Smooth muscle cell (in vitro differentiated cells): ENCODE results near the gene NDUFB2. TPM values are rescaled to one million over a fixed set of nuclear protein-coding genes. Genes with fewer than 3 reads are reported as not detected.
"Not testable (repeated sequence)": the region's sequence is repeated elsewhere in the genome, so short reads cannot be mapped to it uniquely, and the experiment has no call there.

Source experiments
- DNase-seq: peaks from one replicate; lab custom pipeline; 2025; ENCODE audit not compliant: unreplicated experiment; lab: John Stamatoyannopoulos, UW
- H2AFZ ChIP-seq: fragments of 200-600 bp; sonication (generic); 2 replicates; pipeline ENCODE4 v1.6.0; 2016; ENCODE audit warnings: antibody characterized with exemption, low read depth, mild to moderate bottlenecking
- H3F3A ChIP-seq: fragments of 200-600 bp; sonication (generic); 2 replicates; pipeline ENCODE4 v1.6.0; 2017; ENCODE audit warnings: antibody characterized with exemption, low read depth
- H3K27ac ChIP-seq: fragments of 200-600 bp; sonication (generic); 2 replicates; pipeline ENCODE4 v1.5.1; 2016; ENCODE audit warnings: low read depth, mild to moderate bottlenecking
- H3K27me3 ChIP-seq: fragments of 200-600 bp; sonication (generic); 2 replicates; pipeline ENCODE4 v1.6.1; 2016; ENCODE audit warnings: low read depth, mild to moderate bottlenecking
- H3K36me3 ChIP-seq: fragments of 200-600 bp; sonication (generic); 2 replicates; pipeline ENCODE4 v1.5.1; 2016; ENCODE audit warnings: low read depth
- H3K4me1 ChIP-seq: fragments of 200-600 bp; sonication (generic); 2 replicates; pipeline ENCODE4 v1.5.1; 2016; ENCODE audit warnings: low read depth
- H3K4me2 ChIP-seq: fragments of 200-600 bp; sonication (generic); 2 replicates; pipeline ENCODE4 v1.6.0; 2016; ENCODE audit warnings: mild to moderate bottlenecking
- H3K4me3 ChIP-seq: fragments of 200-600 bp; sonication (generic); 2 replicates; pipeline ENCODE4 v1.5.1; 2016; ENCODE audit warnings: mild to moderate bottlenecking
- H3K79me2 ChIP-seq: fragments of 200-600 bp; sonication (generic); 2 replicates; pipeline ENCODE4 v1.6.0; 2016; ENCODE audit warnings: low read depth, mild to moderate bottlenecking
- H3K9ac ChIP-seq: fragments of 200-600 bp; sonication (generic); 2 replicates; pipeline ENCODE4 v1.6.0; 2016; ENCODE audit warnings: low read depth
- H3K9me3 ChIP-seq: fragments of 200-600 bp; sonication (generic); replicated peaks from 2 replicates; pipeline ENCODE4 v1.5.1; 2016; ENCODE audit warnings: low read depth
- H4K20me1 ChIP-seq: fragments of 200-600 bp; sonication (generic); 2 replicates; pipeline ENCODE4 v1.6.0; 2016; ENCODE audit warnings: low read depth
- whole genome bisulfite sequencing: methylation state at CpG from one replicate; pipeline ENCODE4 v1.1.7; 2016; ENCODE audit warnings: low lambda C conversion rate; 5-methylcytosine and 5-hydroxymethylcytosine counted together
- polyA plus RNA-seq: library from polyadenylated mRNA; unstranded; fragments of >200 nt; fragmentation: Nextera tagmentation; extraction: Ambion mirVana; gene quantifications from 2 replicates; pipeline ENCODE4 v1.2.1, GENCODE V29; 2016
- total RNA-seq: library from RNA; depleted of rRNA; stranded (reverse); fragments of >200 nt; gene quantifications from 2 replicates; pipeline ENCODE4 v1.2.3, GENCODE V29; 2014
- TF ChIP-seq, protein P1 (sequence below): fragments of 200-600 bp; sonication (generic); IDR thresholded peaks from 2 replicates; pipeline ENCODE4 v1.5.1; 2017; ENCODE audit warnings: borderline replicate concordance, mild to moderate bottlenecking, antibody characterized with exemption; ENCODE audit not compliant: insufficient read depth, poor library complexity, severe bottlenecking

NDUFB2 gene
- total and polyA plus RNA-seq, 2 experiments from 2014 or later = 376 to 380 TPM

DNA sequence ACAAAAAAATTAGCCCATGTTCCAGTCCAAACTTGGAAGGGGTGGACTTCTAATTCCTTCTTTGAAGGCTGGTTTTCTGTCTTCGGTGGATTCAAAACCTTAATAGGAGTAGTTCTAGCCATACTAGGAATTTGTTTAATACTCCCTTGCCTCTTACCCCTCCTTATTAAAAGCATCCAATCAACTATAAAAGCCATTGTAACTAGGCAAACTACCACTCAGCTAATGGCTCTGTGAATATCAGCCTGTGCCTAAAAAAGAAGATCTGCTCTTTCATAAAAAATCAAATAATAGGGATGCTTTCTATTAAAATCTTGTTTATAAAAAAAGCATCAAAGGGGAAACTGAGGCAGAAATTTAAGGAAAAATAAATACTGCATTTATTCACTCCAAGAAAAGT is 27.9 kb upstream of the NDUFB2 start:
- no peaks in the 10 kb centered on the region for H3K79me2 ChIP-seq
- 88% methylated on average over 1 of the region's 1 CpG for WGBS

DNA sequence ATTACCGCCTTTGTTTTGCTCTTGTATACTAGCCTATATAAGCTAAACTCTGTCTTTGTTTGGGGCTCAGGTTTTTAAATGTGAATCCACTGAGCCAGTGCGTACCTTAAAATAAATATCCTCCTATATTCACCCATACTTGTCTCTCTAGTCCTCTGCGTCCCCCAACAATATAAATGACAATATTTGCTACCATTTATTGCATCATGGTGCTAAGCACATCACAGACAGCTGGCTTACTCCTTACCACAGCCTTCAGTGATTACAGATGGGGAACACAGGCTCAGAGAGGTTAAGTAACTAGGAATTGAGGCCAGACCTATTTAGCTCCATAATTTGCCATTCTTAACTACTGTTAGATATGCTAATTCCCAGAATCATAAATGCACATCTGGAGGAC is 27.2 kb upstream of the NDUFB2 start:
- Histone ChIP-seq H3K27ac (no peak overlapping the region), H3F3A (peaks cover 3% of the 10 kb centered on the region), H4K20me1 (no peaks in the 10 kb centered on the region), H3K27me3 (peaks cover 7% of the 10 kb centered on the region), H3K9me3 (no peaks in the 10 kb centered on the region), H3K9ac (no peak overlapping the region), H3K4me1 (no peaks in the 10 kb centered on the region), H2AFZ (no peak overlapping the region), H3K4me3 (no peak overlapping the region), H3K36me3 (no peaks in the 10 kb centered on the region), H3K79me2 (no peaks in the 10 kb centered on the region), H3K4me2 (no peak overlapping the region)
- WGBS = 94% methylated on average over 3 of the region's 3 CpGs
- DNase-seq = no peak
- TF ChIP-seq, protein P1, sequence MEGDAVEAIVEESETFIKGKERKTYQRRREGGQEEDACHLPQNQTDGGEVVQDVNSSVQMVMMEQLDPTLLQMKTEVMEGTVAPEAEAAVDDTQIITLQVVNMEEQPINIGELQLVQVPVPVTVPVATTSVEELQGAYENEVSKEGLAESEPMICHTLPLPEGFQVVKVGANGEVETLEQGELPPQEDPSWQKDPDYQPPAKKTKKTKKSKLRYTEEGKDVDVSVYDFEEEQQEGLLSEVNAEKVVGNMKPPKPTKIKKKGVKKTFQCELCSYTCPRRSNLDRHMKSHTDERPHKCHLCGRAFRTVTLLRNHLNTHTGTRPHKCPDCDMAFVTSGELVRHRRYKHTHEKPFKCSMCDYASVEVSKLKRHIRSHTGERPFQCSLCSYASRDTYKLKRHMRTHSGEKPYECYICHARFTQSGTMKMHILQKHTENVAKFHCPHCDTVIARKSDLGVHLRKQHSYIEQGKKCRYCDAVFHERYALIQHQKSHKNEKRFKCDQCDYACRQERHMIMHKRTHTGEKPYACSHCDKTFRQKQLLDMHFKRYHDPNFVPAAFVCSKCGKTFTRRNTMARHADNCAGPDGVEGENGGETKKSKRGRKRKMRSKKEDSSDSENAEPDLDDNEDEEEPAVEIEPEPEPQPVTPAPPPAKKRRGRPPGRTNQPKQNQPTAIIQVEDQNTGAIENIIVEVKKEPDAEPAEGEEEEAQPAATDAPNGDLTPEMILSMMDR = no peak

More for the DNA sequence above, 27.9 kb upstream of the NDUFB2 start:
- Histone ChIP-seq H3K4me3 (no peak overlapping the region), H3K36me3 (no peaks in the 10 kb centered on the region), H3K4me1 (no peaks in the 10 kb centered on the region), H2AFZ (no peak overlapping the region), H3F3A (peaks cover under 1% of the 10 kb centered on the region), H3K27ac (no peak overlapping the region), H3K4me2 (no peak overlapping the region), H4K20me1 (no peaks in the 10 kb centered on the region), H3K9ac (no peak overlapping the region), H3K27me3 (peaks cover 7% of the 10 kb centered on the region), H3K9me3 (no peaks in the 10 kb centered on the region)
- DNase-seq = no peak
- TF ChIP-seq, protein P1 = no peak

DNA sequence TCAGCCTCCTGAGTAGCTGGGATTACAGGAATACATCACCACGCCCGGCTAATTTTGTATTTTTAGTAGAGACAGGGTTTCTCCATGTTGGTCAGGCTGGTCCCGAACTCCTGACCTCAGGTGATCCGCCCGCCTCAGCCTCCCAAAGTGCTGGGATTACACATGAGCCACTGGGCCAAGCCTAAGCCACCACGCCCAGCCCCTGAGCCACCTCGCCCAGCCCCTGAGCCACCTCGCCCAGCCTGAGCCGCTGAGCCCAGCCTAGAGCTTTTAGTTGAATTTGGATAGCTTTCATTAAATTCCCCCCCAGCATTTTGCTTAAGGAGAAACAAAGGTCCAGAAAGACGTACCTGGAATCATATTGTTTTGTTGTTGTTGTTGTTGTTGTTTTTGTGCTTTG is 26.6 kb upstream of the NDUFB2 start:
- H3F3A ChIP-seq = not testable (repeated sequence)

DNA sequence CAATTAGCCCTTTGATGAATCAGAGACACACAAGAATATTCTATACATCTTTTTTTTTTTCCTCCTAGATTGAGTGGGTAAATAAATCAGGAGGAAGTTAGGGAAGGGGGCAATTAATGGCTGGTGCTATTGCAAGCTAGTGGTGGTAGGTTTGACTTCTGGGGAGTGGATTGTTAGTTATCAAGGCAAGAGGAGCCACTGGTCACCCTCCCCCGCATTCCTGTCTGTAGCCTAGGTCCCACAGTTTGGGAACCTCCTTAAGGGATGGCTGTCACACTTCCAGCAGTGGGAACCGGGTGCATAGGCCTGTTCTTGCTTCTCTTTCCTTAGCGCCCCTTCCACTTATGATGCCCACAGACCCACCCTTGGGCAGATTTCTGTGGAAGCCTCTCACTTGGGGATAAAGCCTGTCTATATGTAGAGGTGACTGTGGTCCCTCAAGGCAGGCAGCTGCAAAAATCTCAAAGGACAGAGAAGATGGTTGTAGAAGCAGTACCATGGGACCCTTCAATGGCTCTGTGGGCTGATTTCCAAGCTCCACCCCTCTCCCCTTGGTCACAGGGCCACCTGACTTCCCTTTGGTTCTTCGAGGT is 26.1 kb upstream of the NDUFB2 start:
- 89% methylated on average over 4 of the region's 4 CpGs for WGBS
- no peak for DNase-seq
- H3K36me3 ChIP-seq = no peaks in the 10 kb centered on the region

More for the DNA sequence above, 26.6 kb upstream of the NDUFB2 start:
- H4K20me1 ChIP-seq, H3K27ac ChIP-seq, H3K9ac ChIP-seq, H3K27me3 ChIP-seq, H3K4me3 ChIP-seq, DNase-seq, H3K36me3 ChIP-seq, H3K79me2 ChIP-seq, H3K9me3 ChIP-seq, H3K4me1 ChIP-seq, H3K4me2 ChIP-seq, H2AFZ ChIP-seq: not testable (repeated sequence)
- 90% methylated on average over 10 of the region's 10 CpGs for WGBS

More for the DNA sequence above, 26.1 kb upstream of the NDUFB2 start:
- peaks cover 6% of the 10 kb centered on the region for H3K27me3 ChIP-seq
- TF ChIP-seq, protein P1 = no peak
- no peak overlapping the region for H3K9ac ChIP-seq
- no peaks in the 10 kb centered on the region for H3K9me3 ChIP-seq
- H2AFZ ChIP-seq = no peak overlapping the region
- no peak overlapping the region for H3K4me2 ChIP-seq
- no peak overlapping the region for H3K27ac ChIP-seq
- no peaks in the 10 kb centered on the region for H3K4me1 ChIP-seq
- H3K79me2 ChIP-seq = no peaks in the 10 kb centered on the region
- H3K4me3 ChIP-seq = no peak overlapping the region
- H4K20me1 ChIP-seq = no peaks in the 10 kb centered on the region
- H3F3A ChIP-seq = peaks cover 3% of the 10 kb centered on the region
